ENCODE results near the gene GDF15.
"Not testable (repeated sequence)": the region's sequence is repeated elsewhere in the genome, so short reads cannot be mapped to it uniquely, and the experiment has no call there.

GDF15 gene

DNA sequence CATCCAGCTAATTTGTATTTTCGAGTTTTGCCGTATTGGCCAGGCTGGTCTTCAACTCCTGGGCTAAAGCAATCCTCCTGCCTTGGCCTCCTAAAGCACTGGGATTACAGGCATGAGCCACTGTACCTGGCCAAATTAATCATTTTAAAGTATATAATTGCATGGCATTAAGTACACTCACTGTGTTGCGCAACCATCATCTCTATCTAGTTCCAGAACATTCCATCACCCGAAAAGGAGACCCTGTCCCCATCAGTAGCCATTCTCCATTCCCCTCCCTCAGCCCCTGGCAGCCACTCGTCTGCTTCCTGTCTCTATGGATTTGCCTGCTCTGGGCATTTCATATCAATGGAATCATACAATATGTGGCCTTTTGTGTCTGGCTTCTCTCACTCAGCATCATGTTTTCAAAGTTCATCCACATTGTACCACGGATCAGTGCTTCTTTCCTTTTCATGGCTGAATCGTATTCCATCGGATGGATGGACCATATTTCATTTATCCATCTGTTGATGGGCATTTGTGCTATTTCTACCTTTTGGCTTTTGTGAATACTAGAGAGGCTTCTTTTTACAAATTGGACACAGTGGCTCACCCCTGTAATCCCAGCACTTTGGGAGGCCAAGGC is 32.5 kb upstream of the GDF15 start:
- H3K4me3 Mint-ChIP-seq = no peak overlapping the region
- no peaks in the 10 kb centered on the region for H3K27me3 Mint-ChIP-seq
- H3K27ac Mint-ChIP-seq = no peak overlapping the region
- no peak for DNase-seq
- no peaks in the 10 kb centered on the region for H3K9me3 Mint-ChIP-seq
- no peak for ATAC-seq
- H3K4me1 Mint-ChIP-seq = no peaks in the 10 kb centered on the region

- not testable (repeated sequence) for ATAC-seq, H3K4me1 Mint-ChIP-seq, H3K27me3 Mint-ChIP-seq, H3K27ac Mint-ChIP-seq, DNase-seq, H3K4me3 Mint-ChIP-seq, H3K9me3 Mint-ChIP-seq
Observed at GRCh38 chr19:18354743-18355142, 31.2 kb upstream of the GDF15 start.

- DNase-seq (no peak), ATAC-seq (no peak)
- no peak overlapping the region for H3K27ac Mint-ChIP-seq
- H3K4me1 Mint-ChIP-seq = no peaks in the 10 kb centered on the region
- no peaks in the 10 kb centered on the region for H3K27me3 Mint-ChIP-seq
- H3K4me3 Mint-ChIP-seq = no peak overlapping the region
- no peaks in the 10 kb centered on the region for H3K9me3 Mint-ChIP-seq
Observed at GRCh38 chr19:18357041-18357440, 28.9 kb upstream of the GDF15 start.

GRCh38 chr19:18361646-18362045 is 24.3 kb upstream of the GDF15 start:
- no peak for ATAC-seq
- H3K27me3 Mint-ChIP-seq = no peaks in the 10 kb centered on the region

GRCh38 chr19:18362934-18363542 is 22.9 kb upstream of the GDF15 start:
- H3K4me3 Mint-ChIP-seq = no peak overlapping the region
- no peaks in the 10 kb centered on the region for H3K9me3 Mint-ChIP-seq
- ATAC-seq = no peak
- H3K27ac Mint-ChIP-seq = peak overlapping the region in 1 of 2 donors; percentile 88
- no peaks in the 10 kb centered on the region for H3K27me3 Mint-ChIP-seq
- DNase-seq = no peak
- H3K4me1 Mint-ChIP-seq = peaks cover 12% of the 10 kb centered on the region

More at GRCh38 chr19:18361646-18362045, 24.3 kb upstream of the GDF15 start:
- no peak overlapping the region for H3K27ac Mint-ChIP-seq
- DNase-seq = no peak
- H3K4me3 Mint-ChIP-seq = no peak overlapping the region
- H3K9me3 Mint-ChIP-seq = no peaks in the 10 kb centered on the region
- H3K4me1 Mint-ChIP-seq = peaks cover 12% of the 10 kb centered on the region

DNA sequence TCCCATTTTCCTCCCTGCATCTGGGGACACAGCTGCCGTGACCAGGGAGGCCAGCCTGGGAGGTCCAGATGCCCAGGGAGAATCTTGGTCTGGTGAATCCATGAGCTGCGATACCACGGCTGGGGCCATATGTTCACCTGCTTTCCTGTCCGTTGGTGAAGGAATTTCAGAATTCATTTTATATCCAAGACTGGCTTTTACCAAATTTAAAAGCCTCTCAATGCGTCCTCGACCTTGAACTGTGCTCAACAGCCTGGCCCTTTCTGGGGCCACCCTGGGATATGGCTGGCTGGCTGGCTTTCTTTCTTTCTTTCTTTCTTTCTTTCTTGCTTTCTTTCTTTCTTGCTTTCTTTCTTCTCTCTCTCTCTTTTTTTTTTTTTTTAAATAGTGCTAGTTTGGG is 22.2 kb upstream of the GDF15 start:
- H3K9me3 Mint-ChIP-seq = no peaks in the 10 kb centered on the region
- peaks cover 12% of the 10 kb centered on the region for H3K4me1 Mint-ChIP-seq
- DNase-seq (no peak), ATAC-seq (no peak)
- H3K27ac Mint-ChIP-seq = no peak overlapping the region
- H3K27me3 Mint-ChIP-seq = no peaks in the 10 kb centered on the region
- no peak overlapping the region for H3K4me3 Mint-ChIP-seq

DNA sequence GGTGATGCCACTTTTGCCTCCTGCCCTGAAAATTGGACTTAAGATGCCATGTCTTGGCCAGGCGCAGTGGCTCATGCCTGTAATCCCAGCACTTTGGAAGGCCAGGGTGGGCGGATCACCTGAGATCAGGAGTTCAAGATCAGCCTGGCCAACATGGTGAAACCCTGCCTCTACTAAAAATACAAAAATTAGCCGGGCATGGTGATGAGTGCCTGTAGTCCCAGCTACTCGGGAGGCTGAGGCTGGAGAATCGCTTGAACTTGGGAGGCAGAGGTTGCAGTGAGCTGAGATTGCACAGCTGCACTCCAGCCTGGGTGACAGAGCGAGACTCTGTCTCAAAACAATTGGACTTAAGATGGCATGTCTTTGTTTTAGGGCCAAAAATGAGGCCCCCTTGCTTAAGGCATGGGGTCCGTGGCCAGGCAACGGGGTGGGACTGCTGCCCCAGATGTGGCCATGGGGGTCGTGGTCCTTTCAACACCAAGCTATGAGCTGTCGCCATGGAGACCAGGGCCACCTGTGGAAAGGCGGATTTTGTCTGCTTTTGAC is 21.6 kb upstream of the GDF15 start:
- not testable (repeated sequence) for H3K27me3 Mint-ChIP-seq, H3K4me3 Mint-ChIP-seq, ATAC-seq, H3K9me3 Mint-ChIP-seq, DNase-seq
- peak overlapping the region in 1 of 2 donors; percentile 12 for H3K27ac Mint-ChIP-seq
- peaks cover 12% of the 10 kb centered on the region for H3K4me1 Mint-ChIP-seq

GRCh38 chr19:18364826-18365528 is 21.0 kb upstream of the GDF15 start:
- peak overlapping the region in 1 of 2 donors; percentile 82 for H3K27ac Mint-ChIP-seq
- no peak overlapping the region for H3K4me3 Mint-ChIP-seq
- H3K9me3 Mint-ChIP-seq = no peaks in the 10 kb centered on the region
- DNase-seq = no peak
- no peak for ATAC-seq
- no peaks in the 10 kb centered on the region for H3K27me3 Mint-ChIP-seq
- peaks cover 12% of the 10 kb centered on the region for H3K4me1 Mint-ChIP-seq

DNA sequence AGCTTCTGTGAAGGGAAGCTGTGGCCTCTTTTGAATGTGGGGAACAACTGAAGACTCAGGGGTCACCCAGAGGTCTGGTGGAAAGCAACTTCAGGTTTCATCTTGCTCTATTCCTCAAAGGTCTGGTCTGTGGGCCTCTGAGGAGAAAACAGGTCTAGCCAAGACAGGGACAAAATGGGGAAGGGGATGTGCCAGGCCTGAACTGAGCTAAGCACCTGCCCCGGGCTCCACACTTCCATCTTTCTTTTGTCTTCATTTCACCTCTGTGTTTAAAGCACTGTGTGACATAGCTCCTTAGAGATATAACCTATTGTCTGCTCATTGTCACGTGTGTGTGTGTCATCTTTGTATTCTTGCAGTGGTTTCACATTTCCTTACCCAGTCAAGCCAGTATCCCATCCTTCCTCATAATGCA is 19.9 kb upstream of the GDF15 start:
- H3K9me3 Mint-ChIP-seq = no peaks in the 10 kb centered on the region
- H3K4me3 Mint-ChIP-seq = no peak overlapping the region
- peak overlapping the region; percentile 31 to 34 for H3K27ac Mint-ChIP-seq
- H3K27me3 Mint-ChIP-seq = no peaks in the 10 kb centered on the region
- H3K4me1 Mint-ChIP-seq = peaks cover 12% of the 10 kb centered on the region
- no peak for DNase-seq
- ATAC-seq = no peak

DNA sequence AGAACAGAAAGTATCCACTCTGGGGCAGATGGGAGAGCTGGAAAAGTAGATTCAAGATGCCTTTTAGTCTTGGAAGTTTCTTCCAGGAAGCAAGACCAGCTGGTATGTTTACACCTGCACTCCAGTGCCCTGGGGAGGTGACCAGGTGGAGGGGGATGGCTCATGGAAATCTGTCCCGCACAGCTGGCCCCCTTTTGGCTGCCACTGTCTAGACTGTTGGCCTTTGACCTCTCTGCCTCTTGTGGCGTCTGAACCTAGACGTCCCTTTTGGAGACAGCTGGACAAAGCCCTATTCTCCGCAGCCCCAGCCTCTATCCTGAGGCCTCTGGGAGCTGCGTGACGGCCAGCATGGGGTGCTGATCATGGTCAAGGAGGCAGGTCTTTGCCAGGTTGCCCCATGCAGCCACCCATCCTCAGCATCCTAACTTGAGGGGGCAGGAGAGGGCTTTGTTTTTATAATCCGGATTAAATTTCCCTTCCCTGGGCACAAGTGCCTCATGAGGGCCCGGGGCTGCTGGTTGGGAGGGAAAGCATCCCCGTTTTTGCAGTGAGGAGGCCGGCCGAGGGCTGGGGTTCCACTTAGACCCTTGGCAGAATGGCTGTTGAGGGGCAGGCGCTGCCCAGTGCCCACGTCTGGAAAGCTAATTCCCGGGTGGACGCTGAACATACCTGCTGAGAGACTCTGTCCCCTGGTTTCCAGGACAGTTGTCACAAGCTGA is 17.3 kb upstream of the GDF15 start:
- peaks cover 18% of the 10 kb centered on the region for H3K4me1 Mint-ChIP-seq
- no peak for ATAC-seq
- DNase-seq = no peak
- no peak overlapping the region for H3K27ac Mint-ChIP-seq
- H3K27me3 Mint-ChIP-seq = peaks cover 4% of the 10 kb centered on the region
- H3K4me3 Mint-ChIP-seq = no peak overlapping the region
- no peaks in the 10 kb centered on the region for H3K9me3 Mint-ChIP-seq

- no peak for DNase-seq
- peak overlapping the region; percentile 67 to 77 for H3K4me3 Mint-ChIP-seq
- no peak for ATAC-seq
- H3K27me3 Mint-ChIP-seq = peaks cover 8% of the 10 kb centered on the region
- peaks cover 18% of the 10 kb centered on the region for H3K4me1 Mint-ChIP-seq
- no peaks in the 10 kb centered on the region for H3K9me3 Mint-ChIP-seq
- peak overlapping the region; percentile 92 to 96 for H3K27ac Mint-ChIP-seq
Observed at GRCh38 chr19:18373407-18373891, 12.5 kb upstream of the GDF15 start.

DNA sequence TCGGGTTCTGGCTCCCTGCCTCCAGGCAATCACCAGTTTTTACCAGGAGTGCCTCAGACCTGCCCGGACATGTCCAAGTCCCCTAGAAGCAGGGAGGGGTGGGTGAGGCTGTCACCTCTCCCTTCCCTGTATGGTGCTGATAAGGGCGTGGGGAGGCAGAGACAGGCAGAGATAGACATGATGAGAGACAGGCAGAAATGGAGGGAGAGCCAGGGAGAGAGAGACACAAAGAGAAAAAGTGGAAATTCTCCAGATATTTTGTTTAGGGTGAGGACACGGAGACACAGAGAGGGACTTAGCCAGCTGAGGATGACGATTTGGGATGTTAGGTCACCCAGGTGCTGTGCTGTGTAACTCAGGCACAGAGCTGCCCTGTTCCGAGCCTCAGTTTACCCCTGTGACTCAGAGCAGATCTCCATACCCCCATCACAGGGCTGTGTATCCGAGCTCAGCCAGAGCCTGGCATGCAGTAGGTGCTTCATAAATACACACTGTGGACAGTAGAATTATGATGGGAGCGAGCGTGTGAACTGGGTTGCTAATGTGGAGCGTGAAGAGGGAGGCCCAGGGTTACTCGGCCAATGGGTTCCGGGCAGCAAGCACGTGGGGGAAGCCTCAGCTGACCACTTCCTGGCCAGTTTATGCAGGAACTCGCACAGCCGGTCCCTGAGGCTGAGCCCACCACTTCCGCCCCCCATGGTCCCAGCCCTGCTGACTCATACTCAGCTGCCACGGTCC is 11.9 kb upstream of the GDF15 start:
- Mint-ChIP-seq H3K27ac (peak overlapping the region; percentile 92 to 96), H3K27me3 (peaks cover 8% of the 10 kb centered on the region), H3K4me3 (peak overlapping the region; percentile 67 to 77), H3K4me1 (peaks cover 18% of the 10 kb centered on the region), H3K9me3 (no peaks in the 10 kb centered on the region)
- peak; percentile 99 for ATAC-seq
- DNase-seq = peak; percentile 60 to 86

DNA sequence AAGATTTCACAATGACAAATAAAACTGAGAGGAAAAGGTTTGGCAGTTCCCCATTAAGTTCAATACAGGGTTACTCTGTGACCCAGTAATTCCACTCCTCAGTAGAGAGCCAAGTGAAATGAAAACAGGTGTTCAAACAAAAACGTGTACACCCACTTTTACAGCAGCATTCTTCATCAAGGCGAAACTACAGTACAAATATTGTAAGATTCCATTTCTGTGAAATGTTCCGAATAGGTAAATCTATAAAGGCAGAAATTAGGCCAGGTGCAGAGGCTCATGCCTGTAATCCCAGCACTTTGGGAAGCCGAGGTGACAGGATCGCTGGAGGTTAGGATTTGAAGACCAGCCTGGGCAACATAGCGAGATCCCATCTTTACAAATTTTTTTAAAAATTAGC is 8.9 kb upstream of the GDF15 start:
- no peak for DNase-seq
- no peak for ATAC-seq
- Mint-ChIP-seq H3K4me1 (peaks cover 18% of the 10 kb centered on the region), H3K9me3 (no peaks in the 10 kb centered on the region), H3K4me3 (no peak overlapping the region), H3K27me3 (peaks cover 11% of the 10 kb centered on the region), H3K27ac (no peak overlapping the region)

GRCh38 chr19:18379803-18380747 is 5.9 kb upstream of the GDF15 start:
- Mint-ChIP-seq H3K9me3 (no peaks in the 10 kb centered on the region), H3K4me3 (no peak overlapping the region), H3K27ac (no peak overlapping the region), H3K27me3 (peaks cover 29% of the 10 kb centered on the region), H3K4me1 (no peaks in the 10 kb centered on the region)
- DNase-seq (no peak), ATAC-seq (no peak)

Measured in stimulated activated naive CD8-positive, alpha-beta T cell treated with anti-CD3 and anti-CD28 coated beads, Interleukin-15, amount 100 ng/mL, for 72 hours (primary cell).